ENCODE measurements around the gene MSI1. TPM values are rescaled to one million over a fixed set of nuclear protein-coding genes. Genes with fewer than 3 reads are reported as not detected.
"Not testable (repeated sequence)": the region's sequence is repeated elsewhere in the genome, so short reads cannot be mapped to it uniquely, and the experiment has no call there.

The MSI1 gene
- total RNA-seq, 1 donor from 2014 or later: not detected

GRCh38 chr12:120357104-120357503 lies 11.9 kb downstream of the MSI1 start:
- DNase-seq (ENCODE audit: low read depth in 2 of 2): no peak

- peak; percentile 57 to 76 for DNase-seq (ENCODE audit: low read depth in 2 of 2)
Measured at GRCh38 chr12:120356567-120357030, 12.4 kb downstream of the MSI1 start.

GRCh38 chr12:120353556-120354317 lies 15.2 kb downstream of the MSI1 start:
- no peak for DNase-seq (ENCODE audit: low read depth in 2 of 2)

GRCh38 chr12:120353136-120353535 lies 15.8 kb downstream of the MSI1 start:
- DNase-seq (ENCODE audit: low read depth in 2 of 2): no peak

GRCh38 chr12:120352117-120352516 lies 16.8 kb downstream of the MSI1 start:
- DNase-seq (ENCODE audit: low read depth in 2 of 2): no peak

GRCh38 chr12:120350576-120351350 lies 18.2 kb downstream of the MSI1 start:
- peak in 1 of 2 donors; percentile 16 for DNase-seq (ENCODE audit: low read depth in 2 of 2)

GRCh38 chr12:120347766-120348165 lies 21.2 kb downstream of the MSI1 start:
- no peak for DNase-seq (ENCODE audit: low read depth in 2 of 2)

- DNase-seq (ENCODE audit: low read depth in 2 of 2): no peak
Measured at GRCh38 chr12:120346681-120347080, 22.3 kb downstream of the MSI1 start.

- DNase-seq (ENCODE audit: low read depth in 2 of 2): no peak
Measured at GRCh38 chr12:120346031-120346430, 22.9 kb downstream of the MSI1 start.

- no peak for DNase-seq (ENCODE audit: low read depth in 2 of 2)
Measured at GRCh38 chr12:120343692-120344091, 25.3 kb downstream of the MSI1 start.

GRCh38 chr12:120343039-120343537 lies 25.9 kb downstream of the MSI1 start:
- DNase-seq (ENCODE audit: low read depth in 2 of 2): no peak

- DNase-seq (ENCODE audit: low read depth in 2 of 2): no peak
Measured at GRCh38 chr12:120342175-120343038, 26.6 kb downstream of the MSI1 start.

- DNase-seq (ENCODE audit: low read depth in 2 of 2): no peak
Measured at GRCh38 chr12:120339256-120339655, 29.7 kb downstream of the MSI1 start.

- no peak for DNase-seq (ENCODE audit: low read depth in 2 of 2)
Measured at GRCh38 chr12:120337730-120338129, 31.2 kb downstream of the MSI1 start.

GRCh38 chr12:120336392-120336791 lies 32.6 kb downstream of the MSI1 start:
- DNase-seq (ENCODE audit: low read depth in 2 of 2): not testable (repeated sequence)

- peak in 1 of 2 donors; percentile 38 for DNase-seq (ENCODE audit: low read depth in 2 of 2)
Measured at GRCh38 chr12:120335447-120335846, 33.5 kb downstream of the MSI1 start.

- no peak for DNase-seq (ENCODE audit: low read depth in 2 of 2)
Measured at GRCh38 chr12:120332523-120332922, 36.4 kb downstream of the MSI1 start.

- DNase-seq (ENCODE audit: low read depth in 2 of 2): no peak
Measured at GRCh38 chr12:120332041-120332440, 36.9 kb downstream of the MSI1 start.

GRCh38 chr12:120331390-120331789 lies 37.6 kb downstream of the MSI1 start:
- DNase-seq (ENCODE audit: low read depth in 2 of 2): no peak

- DNase-seq (ENCODE audit: low read depth in 2 of 2): no peak
Measured at GRCh38 chr12:120328228-120328627, 40.7 kb downstream of the MSI1 start.

- no peak for DNase-seq (ENCODE audit: low read depth in 2 of 2)
Measured at GRCh38 chr12:120327593-120327992, 41.4 kb downstream of the MSI1 start, which contains the start of gene PLA2G1B. Gene PLA2G1B (minus strand): TSS chr12:120327779. CDS start chr12:120327753, 26 bp downstream.
